AML-193 (cell line): ENCODE measurements around the gene ERCC8.
"Not testable (repeated sequence)": the region's sequence is repeated elsewhere in the genome, so short reads cannot be mapped to it uniquely, and the experiment has no call there.

ENCODE experiments used
- DNase-seq, 2 experiments: peaks; one replicate each; lab custom pipeline; 2025; lab: John Stamatoyannopoulos, UW

The ERCC8 gene

GRCh38 chr5:60944904-60945812 lies at the start of gene ERCC8, which contains the start of gene NDUFAF2:
TSS of gene ERCC8 (minus strand) at chr5:60945070. CDS start at chr5:60945008, 62 bp downstream.
TSS of gene NDUFAF2 (plus strand) at chr5:60945205. CDS start at chr5:60945256, 51 bp downstream.
- peak; percentile 82 to 87 for DNase-seq

- DNase-seq: no peak
These were observed 49.2 kb upstream of the ERCC8 start for GRCh38 chr5:60993875-60994571.

- no peak for DNase-seq
These were observed 48.6 kb upstream of the ERCC8 start for GRCh38 chr5:60993425-60993824.

DNA sequence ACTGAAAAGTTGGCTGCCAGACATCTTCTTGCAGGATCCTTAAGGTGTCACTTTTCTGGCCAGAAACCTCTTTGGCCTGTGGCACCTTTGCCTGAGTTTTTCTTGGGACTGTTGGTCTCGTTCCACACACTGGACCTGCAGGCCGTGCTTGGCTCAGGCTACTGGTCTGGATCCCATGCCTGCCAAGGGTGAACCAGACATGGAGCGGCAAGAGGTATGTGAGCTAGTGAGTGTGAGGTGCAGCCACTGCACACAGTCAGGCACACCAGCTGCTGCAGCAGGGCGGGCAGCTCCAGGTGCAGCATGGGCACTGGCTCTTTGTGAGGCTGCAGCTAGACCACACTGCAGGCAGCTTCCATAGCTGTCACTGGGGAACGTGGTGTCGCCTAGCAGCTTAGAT lies 48.0 kb upstream of the ERCC8 start:
- no peak for DNase-seq

DNA sequence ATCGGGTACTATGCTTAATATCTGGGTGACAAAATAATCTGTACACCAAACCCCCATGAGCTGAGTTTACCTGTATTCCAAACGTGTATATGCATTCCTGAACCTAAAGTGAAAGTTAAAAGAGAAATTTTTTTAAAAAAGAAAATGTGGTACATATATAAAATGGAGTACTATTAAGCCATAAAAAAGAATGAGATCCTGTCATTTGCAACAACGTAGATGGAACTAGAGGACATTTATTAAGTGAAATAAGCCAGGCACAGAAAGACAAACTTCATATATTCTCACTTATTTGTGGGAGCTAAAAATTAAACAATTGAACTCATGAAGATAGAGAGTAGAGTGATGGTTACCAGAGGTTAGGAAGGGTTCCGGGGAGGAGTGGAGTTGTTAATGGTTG lies 44.9 kb upstream of the ERCC8 start:
- no peak for DNase-seq

- not testable (repeated sequence) for DNase-seq
These were observed 37.3 kb upstream of the ERCC8 start for GRCh38 chr5:60982127-60982526.

GRCh38 chr5:60980511-60980910 lies 35.6 kb upstream of the ERCC8 start:
- DNase-seq: no peak

DNA sequence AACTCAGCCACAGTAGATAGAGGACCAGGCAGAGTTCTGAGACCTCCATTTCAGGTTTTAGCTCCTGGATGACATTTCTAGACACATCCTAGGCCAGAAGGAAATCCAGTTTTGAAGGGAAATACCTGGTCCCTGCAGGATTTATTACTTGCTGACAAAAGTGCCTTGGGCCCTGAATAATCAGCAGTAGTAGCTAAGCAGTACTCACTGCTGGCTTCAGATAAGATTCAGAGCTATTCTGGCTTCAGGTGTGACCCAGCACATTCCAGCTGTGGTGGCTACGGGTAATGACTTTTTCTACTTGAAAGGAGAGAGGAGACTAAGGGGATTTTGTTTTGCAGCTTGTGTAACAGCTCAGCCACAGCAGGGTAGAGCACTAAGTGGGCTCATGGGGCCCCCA lies 34.1 kb upstream of the ERCC8 start:
- DNase-seq: no peak

- DNase-seq: no peak
These were observed 33.3 kb upstream of the ERCC8 start for GRCh38 chr5:60977956-60978737.

GRCh38 chr5:60972231-60972630 lies 27.4 kb upstream of the ERCC8 start:
- no peak for DNase-seq

GRCh38 chr5:60961685-60962084 lies 16.8 kb upstream of the ERCC8 start:
- DNase-seq: peak; percentile 68 to 71

GRCh38 chr5:60960591-60960990 lies 15.7 kb upstream of the ERCC8 start:
- DNase-seq: peak in 1 of 2 experiments; percentile 7

GRCh38 chr5:60959156-60959555 lies 14.3 kb upstream of the ERCC8 start:
- peak; percentile 28 to 31 for DNase-seq

DNA sequence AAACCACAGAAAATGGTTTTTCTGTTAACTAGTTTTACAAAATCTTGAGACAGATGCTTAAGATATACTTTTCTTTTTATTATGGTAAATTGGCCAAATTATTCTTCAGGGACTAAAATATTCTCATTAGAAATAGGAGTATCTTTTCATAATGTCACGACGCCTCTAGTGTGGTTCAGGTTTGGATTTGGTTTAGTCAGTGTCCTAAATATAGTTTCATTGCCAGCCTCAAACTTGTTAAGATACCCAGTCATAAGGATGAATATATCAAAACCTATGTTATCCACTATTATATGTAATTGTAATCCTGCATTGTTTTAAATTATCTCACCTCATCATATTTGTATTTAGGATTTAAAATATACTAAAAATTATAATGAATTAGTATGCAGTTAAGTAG lies 13.8 kb upstream of the ERCC8 start:
- DNase-seq: no peak

- DNase-seq: no peak
These were observed 13.2 kb upstream of the ERCC8 start for GRCh38 chr5:60958088-60958487.

DNA sequence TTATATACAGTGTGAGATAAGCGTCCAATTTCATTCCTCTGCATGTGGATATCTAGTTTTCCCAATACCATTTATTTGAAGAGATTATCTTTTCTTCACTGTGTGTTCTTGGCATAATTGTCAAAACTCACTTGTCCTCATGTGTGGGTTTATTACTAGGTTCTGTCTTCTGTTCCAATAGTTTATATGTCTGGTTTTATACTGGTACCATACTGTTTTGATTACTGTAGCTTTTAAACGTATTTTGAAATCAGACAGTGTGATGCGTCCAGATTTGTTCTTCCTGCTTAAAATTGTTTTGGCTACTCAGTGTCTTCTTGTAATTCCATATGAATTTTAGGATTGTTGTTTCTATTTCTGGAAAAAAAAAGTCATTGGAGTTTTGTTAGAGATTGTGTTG lies 10.4 kb upstream of the ERCC8 start:
- no peak for DNase-seq

DNA sequence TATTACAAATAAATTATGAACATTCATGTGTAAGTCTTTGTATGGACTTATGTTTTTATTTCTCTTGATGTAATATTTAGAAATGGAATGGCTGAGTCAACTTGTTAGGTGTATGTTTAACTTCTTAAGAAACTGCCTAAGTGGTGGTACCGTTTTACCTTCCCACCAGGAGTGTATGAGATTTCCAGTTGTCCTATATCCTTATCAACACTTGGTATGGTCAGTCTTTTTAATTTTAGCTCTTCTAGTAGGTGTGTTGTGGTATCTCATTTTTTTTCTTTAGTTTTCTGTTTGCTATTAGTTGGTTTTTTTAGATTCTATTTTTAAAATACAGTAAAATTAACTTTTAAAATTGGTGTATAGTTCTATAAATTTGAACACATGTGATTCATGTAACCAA lies 3.9 kb upstream of the ERCC8 start:
- DNase-seq: no peak

DNA sequence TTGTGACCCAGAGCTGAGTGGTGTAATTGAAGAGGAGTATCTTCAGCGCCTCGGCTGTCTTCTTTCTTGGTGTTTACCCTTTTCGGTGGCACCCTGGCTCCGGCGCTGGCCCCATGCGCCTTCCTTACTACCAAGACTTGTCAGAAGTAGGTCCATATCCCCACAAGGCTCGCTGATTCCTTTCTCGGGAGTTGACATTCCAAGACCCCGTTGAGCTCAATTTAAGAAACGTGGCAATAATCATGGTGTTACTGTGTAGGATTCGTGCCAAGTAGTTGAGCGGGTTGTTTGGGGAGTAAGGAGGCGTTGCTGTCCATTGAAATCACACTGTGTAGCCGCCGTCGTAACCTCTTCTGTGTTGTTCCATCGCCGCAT lies 930 bp upstream of the ERCC8 start:
- DNase-seq: peak; percentile 13 to 17

GRCh38 chr5:60943624-60944023 lies 1.2 kb downstream of the ERCC8 start:
- DNase-seq: peak; percentile 63 to 77

DNA sequence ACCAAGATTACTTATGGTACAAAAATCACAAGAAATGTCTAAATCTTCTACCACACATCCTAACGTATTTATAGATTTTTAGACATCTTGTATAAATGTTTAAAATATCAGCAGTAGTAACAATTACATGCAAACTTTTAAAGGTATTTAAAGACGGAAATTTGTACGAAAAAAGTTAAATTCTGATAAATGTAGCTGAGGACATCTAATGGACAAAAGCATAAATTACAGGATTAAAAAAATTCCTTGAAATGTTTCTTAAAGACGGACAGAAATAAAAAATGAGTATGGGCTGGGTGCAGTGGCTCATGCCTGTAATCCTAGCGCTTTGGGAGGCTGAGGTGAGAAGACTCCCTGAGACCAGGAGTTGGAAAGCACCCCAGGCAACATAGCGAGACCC lies 15.8 kb downstream of the ERCC8 start:
- DNase-seq: no peak

- no peak for DNase-seq
These were observed 17.4 kb downstream of the ERCC8 start for GRCh38 chr5:60927450-60927849.

- DNase-seq: no peak
These were observed 26.4 kb downstream of the ERCC8 start for GRCh38 chr5:60918466-60918865.
